Fibroblast of lung (primary cell): Measurements from ENCODE around the gene ATP2A2. TPM values are rescaled to one million over a fixed set of nuclear protein-coding genes. Genes with fewer than 3 reads are reported as not detected.

Experiments used
- DNase-seq, 2 donors: peaks; one replicate each; pipeline versions ENCODE4 v3.0.0 to v3.0.0-alpha.2; 2010; ENCODE audit warnings: low read depth in 2 of 2
- H2AFZ ChIP-seq: 2 replicates; pipeline ENCODE4 v1.5.1; 2012; ENCODE audit warnings: low read length, control low read depth, inconsistent platforms
- H3K27ac ChIP-seq: 2 replicates; pipeline ENCODE4 v1.5.1; 2011; ENCODE audit warnings: low read length, control low read depth; ENCODE audit not compliant: insufficient read depth
- H3K27me3 ChIP-seq: 2 replicates; pipeline ENCODE4 v1.5.1; 2011; ENCODE audit warnings: mild to moderate bottlenecking, low read length; ENCODE audit not compliant: control insufficient read depth, insufficient read depth
- H3K36me3 ChIP-seq: 2 replicates; pipeline ENCODE4 v1.5.1; 2011; ENCODE audit warnings: low read length; ENCODE audit not compliant: control insufficient read depth, insufficient read depth
- H3K4me1 ChIP-seq: 2 replicates; pipeline ENCODE4 v1.5.1; 2011; ENCODE audit warnings: low read length; ENCODE audit not compliant: control insufficient read depth, insufficient read depth; ENCODE audit errors: extremely low read depth
- H3K4me2 ChIP-seq: 2 replicates; pipeline ENCODE4 v1.5.1; 2011; ENCODE audit warnings: low read length, control low read depth; ENCODE audit not compliant: insufficient read depth; ENCODE audit errors: extremely low read depth
- H3K4me3 ChIP-seq, 4 experiments: fragments of 200-600 bp in 1 of 4; sonication (generic) in 1 of 4; replicated peaks in 1 of 4; 2 replicates each; pipeline ENCODE4 v1.5.1; 2011 to 2016; ENCODE audit warnings: low read length in 4 of 4, low read depth in 3 of 4, mild to moderate bottlenecking in 3 of 4, control low read depth in 2 of 4, inconsistent platforms in 1 of 4, mixed read lengths in 1 of 4; ENCODE audit not compliant: insufficient read depth in 1 of 4; ENCODE audit errors: control extremely low read depth in 1 of 4
- H3K79me2 ChIP-seq: 2 replicates; pipeline ENCODE4 v1.5.1; 2012; ENCODE audit warnings: mild to moderate bottlenecking, low read length, inconsistent platforms; ENCODE audit not compliant: control insufficient read depth, insufficient read depth
- H3K9ac ChIP-seq: 2 replicates; pipeline ENCODE4 v1.5.1; 2011; ENCODE audit warnings: mild to moderate bottlenecking, low read length, control low read depth; ENCODE audit not compliant: insufficient read depth
- H3K9me3 ChIP-seq: 2 replicates; pipeline ENCODE4 v1.5.1; 2012; ENCODE audit warnings: low read depth, low read length; ENCODE audit not compliant: control insufficient read depth, insufficient read depth
- H4K20me1 ChIP-seq: 2 replicates; pipeline ENCODE4 v1.5.1; 2011; ENCODE audit warnings: low read length; ENCODE audit not compliant: control insufficient read depth, insufficient read depth; ENCODE audit errors: extremely low read depth
- CTCF ChIP-seq, 2 donors: IDR thresholded peaks in 1 of 2; conservative IDR thresholded peaks in 1 of 2; 1 replicate in 1 of 2; 2 replicates in 1 of 2; pipeline ENCODE4 v1.5.1; 2011 to 2012; ENCODE audit warnings: low read length in 2 of 2, control low read depth in 1 of 2, inconsistent platforms in 1 of 2, low read depth in 1 of 2, mild to moderate bottlenecking in 1 of 2
- EZH2 ChIP-seq: IDR thresholded peaks from 2 replicates; pipeline ENCODE4 v1.5.1; 2012; ENCODE audit warnings: low read length, control low read depth, mild to moderate bottlenecking; ENCODE audit errors: missing control alignments
- polyA plus RNA-seq, 2 donors: library from polyadenylated mRNA; depleted of rRNA in 1 of 2; stranded (reverse) in 1 of 2; unstranded in 1 of 2; fragments of >200 nt; gene quantifications; 2 replicates each; pipeline ENCODE4 v1.2.1, GENCODE V29; 2011 to 2012; ENCODE audit warnings: missing spikeins in 1 of 2
- total RNA-seq: library from RNA; depleted of rRNA; stranded (reverse); fragments of >200 nt; gene quantifications from 2 replicates; pipeline ENCODE4 v1.2.1, GENCODE V29; 2014

The ATP2A2 gene
- total and polyA plus RNA-seq, 2 donors (not counting 1 experiment from before 2014, with no cell fraction given): 151 to 216 TPM

GRCh38 chr12:110371408-110372055 lies 90.5 kb downstream of the ATP2A2 start:
- Histone ChIP-seq H3K79me2 (no peaks in the 10 kb centered on the region), H3K36me3 (peaks cover 22% of the 10 kb centered on the region), H3K4me3 (no peak overlapping the region), H3K4me2 (no peak overlapping the region), H3K9me3 (no peaks in the 10 kb centered on the region), H3K27me3 (no peaks in the 10 kb centered on the region), H4K20me1 (no peaks in the 10 kb centered on the region), H3K4me1 (peaks cover 5% of the 10 kb centered on the region), H2AFZ (no peak overlapping the region), H3K27ac (no peak overlapping the region), H3K9ac (no peak overlapping the region)
- no peak for DNase-seq
- TF ChIP-seq EZH2: no peak
- no peak for TF ChIP-seq CTCF (conservative IDR thresholded peaks at IDR 0.05 in 1 of 2, IDR thresholded peaks at IDR 0.05 in 1 of 2; ENCODE audit: low read depth in 1 of 2, low read length in 2 of 2)

GRCh38 chr12:110372056-110372425 lies 91.0 kb downstream of the ATP2A2 start:
- Histone ChIP-seq H3K9me3 (no peaks in the 10 kb centered on the region), H3K27me3 (no peaks in the 10 kb centered on the region), H3K4me1 (peaks cover 2% of the 10 kb centered on the region), H3K9ac (no peak overlapping the region), H2AFZ (no peak overlapping the region), H3K27ac (no peak overlapping the region), H3K4me3 (no peak overlapping the region), H3K36me3 (peaks cover 22% of the 10 kb centered on the region), H3K79me2 (no peaks in the 10 kb centered on the region), H4K20me1 (no peaks in the 10 kb centered on the region), H3K4me2 (no peak overlapping the region)
- TF ChIP-seq CTCF (conservative IDR thresholded peaks at IDR 0.05 in 1 of 2, IDR thresholded peaks at IDR 0.05 in 1 of 2; ENCODE audit: low read depth in 1 of 2, low read length in 2 of 2) (no peak), EZH2 (no peak)
- no peak for DNase-seq

DNA sequence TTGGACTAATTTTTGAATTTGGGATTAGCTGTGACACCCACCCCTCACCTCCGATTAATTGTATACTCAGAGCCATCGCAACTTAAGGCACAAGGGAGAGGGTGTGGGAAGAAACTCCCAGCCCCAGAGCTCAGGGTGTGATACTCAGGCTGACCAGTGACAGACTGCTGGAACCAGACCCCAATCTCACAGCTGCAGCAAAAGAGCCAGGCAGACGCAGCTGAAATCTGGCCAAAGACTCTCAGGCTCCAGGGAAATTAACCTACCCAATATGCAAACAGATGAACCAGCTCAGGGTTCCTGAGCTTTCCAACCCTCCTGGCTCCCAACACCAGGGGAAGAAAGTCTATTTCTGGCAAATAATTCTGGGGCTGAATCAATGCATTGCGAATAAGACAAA lies 92.0 kb downstream of the ATP2A2 start:
- no peak overlapping the region for H3K27ac ChIP-seq
- H3K4me2 ChIP-seq: no peak overlapping the region
- TF ChIP-seq CTCF (conservative IDR thresholded peaks at IDR 0.05 in 1 of 2, IDR thresholded peaks at IDR 0.05 in 1 of 2; ENCODE audit: low read depth in 1 of 2, low read length in 2 of 2): no peak
- TF ChIP-seq EZH2: no peak
- no peaks in the 10 kb centered on the region for H3K9me3 ChIP-seq
- no peaks in the 10 kb centered on the region for H3K79me2 ChIP-seq
- no peak overlapping the region for H2AFZ ChIP-seq
- H3K36me3 ChIP-seq: peaks cover 26% of the 10 kb centered on the region
- DNase-seq: no peak
- H3K9ac ChIP-seq: no peak overlapping the region
- H3K27me3 ChIP-seq: no peaks in the 10 kb centered on the region
- H3K4me3 ChIP-seq: no peak overlapping the region
- no peaks in the 10 kb centered on the region for H3K4me1 ChIP-seq
- H4K20me1 ChIP-seq: no peaks in the 10 kb centered on the region
